ENCODE data around the gene AP4B1. TPM values are rescaled to one million over a fixed set of nuclear protein-coding genes. Genes with fewer than 3 reads are reported as not detected.
A peak's percentile ranks its signal among the peaks of the same experiment; 100 is the strongest.

Gene AP4B1
- total and polyA plus RNA-seq, 9 of the 15 experiments (the other 6 are each of a cell fraction or from before 2014, with no cell fraction given) = 15.8 to 36.5 (median 24.6) TPM

DNA sequence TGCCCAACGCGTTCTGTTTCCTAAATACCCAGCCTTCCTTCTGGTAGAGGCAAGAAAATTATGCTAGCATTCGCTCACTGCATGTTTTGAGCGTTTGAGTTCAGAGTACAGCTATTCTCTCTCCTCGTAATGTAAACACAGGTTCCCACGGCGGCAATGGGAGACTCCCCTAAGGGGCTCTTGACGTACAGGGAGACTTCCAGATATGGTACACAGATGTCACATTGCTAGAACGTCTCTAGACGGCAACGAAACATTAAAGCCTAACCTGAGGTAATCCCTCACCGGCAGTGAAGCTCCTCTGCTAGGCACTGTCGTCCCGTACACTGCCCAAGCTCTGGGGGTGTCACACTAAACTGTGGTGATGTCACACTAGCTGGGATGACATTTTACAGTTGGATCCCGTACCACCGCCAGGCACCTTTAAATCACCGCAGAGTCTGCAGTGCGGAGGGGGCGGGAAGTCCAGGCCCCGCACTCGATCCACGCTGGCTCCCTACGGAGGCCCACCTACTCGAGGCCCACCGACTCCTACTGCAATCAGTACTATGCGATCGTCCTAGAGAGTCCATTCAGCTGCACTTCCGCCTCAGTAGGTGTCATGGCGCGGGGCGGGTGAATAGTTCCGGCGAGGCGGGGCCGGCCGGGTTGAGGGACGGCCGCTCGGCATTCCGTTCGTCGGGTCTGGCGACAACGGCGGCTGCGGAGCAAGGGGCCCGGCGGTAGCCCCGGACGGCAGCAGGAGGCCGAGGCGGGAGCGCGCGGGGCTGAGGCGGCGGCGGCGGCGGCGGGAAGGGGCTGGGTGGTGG is 24.5 kb upstream of the AP4B1 start, which contains the start of gene HIPK1 (continued):
- TF ChIP-seq JUND (IDR thresholded peaks at IDR 0.05; ENCODE audit: borderline replicate concordance, low read depth, low read length) (peak; percentile 62), JUND (tag; IDR thresholded peaks at IDR 0.05; ENCODE audit: borderline replicate concordance, low read depth, low read length) (peak; percentile 88; the same call in 2 of the 3 replicates), ZNF134 (CRISPR knock-in tag; conservative IDR thresholded peaks at IDR 0.05) (no peak), PYGO2 (tag; IDR thresholded peaks at IDR 0.05) (no peak), NFIX (CRISPR knock-in tag; IDR thresholded peaks at IDR 0.05; ENCODE audit: low read depth) (no peak), ILK (tag; IDR thresholded peaks at IDR 0.05; ENCODE audit: borderline replicate concordance, low read depth) (no peak), NR4A1 (CRISPR knock-in tag; IDR thresholded peaks at IDR 0.05) (no peak; the same call in 1 of the 2 replicates), NR4A1 (tag; IDR thresholded peaks at IDR 0.05) (peak; percentile 57; the same call in 1 of the 2 replicates), RAD21 (CRISPR knock-in tag; conservative IDR thresholded peaks at IDR 0.05 in 1 of 2, IDR thresholded peaks at IDR 0.05 in 1 of 2) (peak; percentile 3 to 10; a peak in 1 of 4 replicates), TRIM28 (IDR thresholded peaks at IDR 0.05) (peak; percentile 55; the same call in 1 of the 2 replicates), JUNB (CRISPR knock-in tag; conservative IDR thresholded peaks at IDR 0.05) (no peak), CBX3 (IDR thresholded peaks at IDR 0.05; ENCODE audit: borderline replicate concordance in 1 of 2, low read length in 2 of 2) (no peak; a peak in 1 of 3 replicates), GATA2 (CRISPR knock-in tag; IDR thresholded peaks at IDR 0.05) (no peak; the same call in 1 of the 2 replicates), PHF21A (IDR thresholded peaks at IDR 0.05; ENCODE audit: borderline replicate concordance, low read depth) (no peak), MYBL2 (IDR thresholded peaks at IDR 0.05; ENCODE audit: low read depth) (no peak), MYBL2 (CRISPR knock-in tag; IDR thresholded peaks at IDR 0.05; ENCODE audit: borderline replicate concordance) (no peak)
- TF ChIP-seq, protein P1, sequence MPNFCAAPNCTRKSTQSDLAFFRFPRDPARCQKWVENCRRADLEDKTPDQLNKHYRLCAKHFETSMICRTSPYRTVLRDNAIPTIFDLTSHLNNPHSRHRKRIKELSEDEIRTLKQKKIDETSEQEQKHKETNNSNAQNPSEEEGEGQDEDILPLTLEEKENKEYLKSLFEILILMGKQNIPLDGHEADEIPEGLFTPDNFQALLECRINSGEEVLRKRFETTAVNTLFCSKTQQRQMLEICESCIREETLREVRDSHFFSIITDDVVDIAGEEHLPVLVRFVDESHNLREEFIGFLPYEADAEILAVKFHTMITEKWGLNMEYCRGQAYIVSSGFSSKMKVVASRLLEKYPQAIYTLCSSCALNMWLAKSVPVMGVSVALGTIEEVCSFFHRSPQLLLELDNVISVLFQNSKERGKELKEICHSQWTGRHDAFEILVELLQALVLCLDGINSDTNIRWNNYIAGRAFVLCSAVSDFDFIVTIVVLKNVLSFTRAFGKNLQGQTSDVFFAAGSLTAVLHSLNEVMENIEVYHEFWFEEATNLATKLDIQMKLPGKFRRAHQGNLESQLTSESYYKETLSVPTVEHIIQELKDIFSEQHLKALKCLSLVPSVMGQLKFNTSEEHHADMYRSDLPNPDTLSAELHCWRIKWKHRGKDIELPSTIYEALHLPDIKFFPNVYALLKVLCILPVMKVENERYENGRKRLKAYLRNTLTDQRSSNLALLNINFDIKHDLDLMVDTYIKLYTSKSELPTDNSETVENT (CRISPR knock-in tag; IDR thresholded peaks at IDR 0.05) = peak; percentile 72; the same call in 1 of the 2 replicates
- TF ChIP-seq, protein P2, sequence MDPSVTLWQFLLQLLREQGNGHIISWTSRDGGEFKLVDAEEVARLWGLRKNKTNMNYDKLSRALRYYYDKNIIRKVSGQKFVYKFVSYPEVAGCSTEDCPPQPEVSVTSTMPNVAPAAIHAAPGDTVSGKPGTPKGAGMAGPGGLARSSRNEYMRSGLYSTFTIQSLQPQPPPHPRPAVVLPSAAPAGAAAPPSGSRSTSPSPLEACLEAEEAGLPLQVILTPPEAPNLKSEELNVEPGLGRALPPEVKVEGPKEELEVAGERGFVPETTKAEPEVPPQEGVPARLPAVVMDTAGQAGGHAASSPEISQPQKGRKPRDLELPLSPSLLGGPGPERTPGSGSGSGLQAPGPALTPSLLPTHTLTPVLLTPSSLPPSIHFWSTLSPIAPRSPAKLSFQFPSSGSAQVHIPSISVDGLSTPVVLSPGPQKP (CRISPR knock-in tag; IDR thresholded peaks at IDR 0.05) = no peak
- TF ChIP-seq, protein P3, sequence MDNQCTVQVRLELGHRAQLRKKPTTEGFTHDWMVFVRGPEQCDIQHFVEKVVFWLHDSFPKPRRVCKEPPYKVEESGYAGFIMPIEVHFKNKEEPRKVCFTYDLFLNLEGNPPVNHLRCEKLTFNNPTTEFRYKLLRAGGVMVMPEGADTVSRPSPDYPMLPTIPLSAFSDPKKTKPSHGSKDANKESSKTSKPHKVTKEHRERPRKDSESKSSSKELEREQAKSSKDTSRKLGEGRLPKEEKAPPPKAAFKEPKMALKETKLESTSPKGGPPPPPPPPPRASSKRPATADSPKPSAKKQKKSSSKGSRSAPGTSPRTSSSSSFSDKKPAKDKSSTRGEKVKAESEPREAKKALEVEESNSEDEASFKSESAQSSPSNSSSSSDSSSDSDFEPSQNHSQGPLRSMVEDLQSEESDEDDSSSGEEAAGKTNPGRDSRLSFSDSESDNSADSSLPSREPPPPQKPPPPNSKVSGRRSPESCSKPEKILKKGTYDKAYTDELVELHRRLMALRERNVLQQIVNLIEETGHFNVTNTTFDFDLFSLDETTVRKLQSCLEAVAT (IDR thresholded peaks at IDR 0.05) = peak in 1 of 2 experiments; percentile 99; a peak in 2 of 4 replicates
- TF ChIP-seq, protein P4, sequence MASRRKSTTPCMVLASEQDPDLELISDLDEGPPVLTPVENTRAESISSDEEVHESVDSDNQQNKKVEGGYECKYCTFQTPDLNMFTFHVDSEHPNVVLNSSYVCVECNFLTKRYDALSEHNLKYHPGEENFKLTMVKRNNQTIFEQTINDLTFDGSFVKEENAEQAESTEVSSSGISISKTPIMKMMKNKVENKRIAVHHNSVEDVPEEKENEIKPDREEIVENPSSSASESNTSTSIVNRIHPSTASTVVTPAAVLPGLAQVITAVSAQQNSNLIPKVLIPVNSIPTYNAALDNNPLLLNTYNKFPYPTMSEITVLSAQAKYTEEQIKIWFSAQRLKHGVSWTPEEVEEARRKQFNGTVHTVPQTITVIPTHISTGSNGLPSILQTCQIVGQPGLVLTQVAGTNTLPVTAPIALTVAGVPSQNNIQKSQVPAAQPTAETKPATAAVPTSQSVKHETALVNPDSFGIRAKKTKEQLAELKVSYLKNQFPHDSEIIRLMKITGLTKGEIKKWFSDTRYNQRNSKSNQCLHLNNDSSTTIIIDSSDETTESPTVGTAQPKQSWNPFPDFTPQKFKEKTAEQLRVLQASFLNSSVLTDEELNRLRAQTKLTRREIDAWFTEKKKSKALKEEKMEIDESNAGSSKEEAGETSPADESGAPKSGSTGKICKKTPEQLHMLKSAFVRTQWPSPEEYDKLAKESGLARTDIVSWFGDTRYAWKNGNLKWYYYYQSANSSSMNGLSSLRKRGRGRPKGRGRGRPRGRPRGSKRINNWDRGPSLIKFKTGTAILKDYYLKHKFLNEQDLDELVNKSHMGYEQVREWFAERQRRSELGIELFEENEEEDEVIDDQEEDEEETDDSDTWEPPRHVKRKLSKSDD (conservative IDR thresholded peaks at IDR 0.05; ENCODE audit: low read length) = peak; percentile 84

All from K562 (cell line).